Measurements from ENCODE around the gene MGAT4C.

DNA sequence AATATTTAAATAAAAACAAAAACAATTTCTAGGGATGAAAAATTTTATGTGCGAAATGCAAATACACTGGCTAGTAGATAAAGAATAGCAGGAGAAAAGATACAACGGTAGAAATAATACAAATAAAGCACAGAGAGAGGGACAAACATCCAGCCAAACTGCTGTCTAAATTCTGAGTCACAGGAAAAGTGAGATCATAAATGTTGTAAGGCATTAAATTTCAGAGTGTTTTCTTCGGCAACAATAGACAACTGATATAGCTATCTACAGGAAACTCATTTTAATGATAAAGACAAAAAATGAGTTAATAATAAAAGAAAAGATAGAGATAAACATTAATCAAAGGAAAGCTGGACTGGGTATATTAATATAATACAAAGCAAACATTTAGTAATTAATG lies 259.9 kb downstream of the MGAT4C start:
- no peak for TF ChIP-seq POLR2A (IDR thresholded peaks at IDR 0.05)
- TF ChIP-seq, protein P1, sequence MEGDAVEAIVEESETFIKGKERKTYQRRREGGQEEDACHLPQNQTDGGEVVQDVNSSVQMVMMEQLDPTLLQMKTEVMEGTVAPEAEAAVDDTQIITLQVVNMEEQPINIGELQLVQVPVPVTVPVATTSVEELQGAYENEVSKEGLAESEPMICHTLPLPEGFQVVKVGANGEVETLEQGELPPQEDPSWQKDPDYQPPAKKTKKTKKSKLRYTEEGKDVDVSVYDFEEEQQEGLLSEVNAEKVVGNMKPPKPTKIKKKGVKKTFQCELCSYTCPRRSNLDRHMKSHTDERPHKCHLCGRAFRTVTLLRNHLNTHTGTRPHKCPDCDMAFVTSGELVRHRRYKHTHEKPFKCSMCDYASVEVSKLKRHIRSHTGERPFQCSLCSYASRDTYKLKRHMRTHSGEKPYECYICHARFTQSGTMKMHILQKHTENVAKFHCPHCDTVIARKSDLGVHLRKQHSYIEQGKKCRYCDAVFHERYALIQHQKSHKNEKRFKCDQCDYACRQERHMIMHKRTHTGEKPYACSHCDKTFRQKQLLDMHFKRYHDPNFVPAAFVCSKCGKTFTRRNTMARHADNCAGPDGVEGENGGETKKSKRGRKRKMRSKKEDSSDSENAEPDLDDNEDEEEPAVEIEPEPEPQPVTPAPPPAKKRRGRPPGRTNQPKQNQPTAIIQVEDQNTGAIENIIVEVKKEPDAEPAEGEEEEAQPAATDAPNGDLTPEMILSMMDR (IDR thresholded peaks at IDR 0.05), result no peak

Data from adrenal gland (tissue), 5 donors.